ENCODE data around the gene EXOSC2. TPM values are rescaled to one million over a fixed set of nuclear protein-coding genes. Genes with fewer than 3 reads are reported as not detected.

The EXOSC2 gene
- total and polyA plus RNA-seq, 2 of the 13 experiments (the other 11 are each of a cell fraction or from before 2014, with no cell fraction given), result 27.5 to 63.8 TPM

GRCh38 chr9:130682421-130683121 is 11.0 kb upstream of the EXOSC2 start (continued):
- TF ChIP-seq PTBP1 (IDR thresholded peaks at IDR 0.05; ENCODE audit: low read depth, low read length, poor library complexity, severe bottlenecking) (no peak), TFE3 (CRISPR knock-in tag; IDR thresholded peaks at IDR 0.05) (no peak), ZNF367 (CRISPR knock-in tag; IDR thresholded peaks at IDR 0.05; ENCODE audit: borderline replicate concordance) (no peak), KLF6 (CRISPR knock-in tag; IDR thresholded peaks at IDR 0.05) (no peak), SCMH1 (CRISPR knock-in tag; IDR thresholded peaks at IDR 0.05; ENCODE audit: borderline replicate concordance) (no peak), ZC3H4 (CRISPR knock-in tag; IDR thresholded peaks at IDR 0.05; ENCODE audit: borderline replicate concordance) (no peak), ZNF781 (CRISPR knock-in tag; IDR thresholded peaks at IDR 0.05; ENCODE audit: borderline replicate concordance, not compliant biosample characterization) (no peak), ELF4 (CRISPR knock-in tag; IDR thresholded peaks at IDR 0.05; ENCODE audit: borderline replicate concordance) (no peak), ZNF276 (CRISPR knock-in tag; IDR thresholded peaks at IDR 0.05; ENCODE audit: low read depth) (no peak), RNF219 (CRISPR knock-in tag; IDR thresholded peaks at IDR 0.05) (no peak), ZNF674 (CRISPR knock-in tag; IDR thresholded peaks at IDR 0.05; ENCODE audit: low read depth) (no peak), EHMT2 (IDR thresholded peaks at IDR 0.05; ENCODE audit: borderline replicate concordance, low read depth, low read length) (no peak), ZBTB46 (CRISPR knock-in tag; IDR thresholded peaks at IDR 0.05; ENCODE audit: borderline replicate concordance) (no peak), HNF1B (CRISPR knock-in tag; IDR thresholded peaks at IDR 0.05) (peak; percentile 52; the same call in 1 of the 2 replicates), ZNF234 (CRISPR knock-in tag; conservative IDR thresholded peaks at IDR 0.05) (no peak), ZNF337 (CRISPR knock-in tag; IDR thresholded peaks at IDR 0.05; ENCODE audit: borderline replicate concordance, low read depth) (no peak), FIP1L1 (IDR thresholded peaks at IDR 0.05; ENCODE audit: borderline replicate concordance, insufficient read depth, low read depth, low read length) (no peak), SMC3 (IDR thresholded peaks at IDR 0.05; ENCODE audit: low read length) (peak; percentile 76), ZNF562 (CRISPR knock-in tag; IDR thresholded peaks at IDR 0.05; ENCODE audit: borderline replicate concordance) (no peak), ZNF30 (CRISPR knock-in tag; IDR thresholded peaks at IDR 0.05) (no peak)
